K562 (cell line): ENCODE results near the gene KCNK4. TPM values are rescaled to one million over a fixed set of nuclear protein-coding genes. Genes with fewer than 3 reads are reported as not detected.

ENCODE experiments used
- BRD9 ChIP-seq: fragments of 450-650 bp; IDR thresholded peaks from 2 replicates; pipeline ENCODE4 v1.6.1; 2018; ENCODE audit warnings: low read depth; ENCODE audit not compliant: partially characterized antibody
- EGR1 ChIP-seq: fragments of 450-650 bp; conservative IDR thresholded peaks from 2 replicates; pipeline ENCODE4 v1.6.1; 2017; ENCODE audit warnings: mild to moderate bottlenecking
- IFI16 ChIP-seq: fragments of 250-450 bp; sonication (Bioruptor Pico); IDR thresholded peaks from 2 replicates; pipeline ENCODE4 v2.1.2; 2022; ENCODE audit warnings: mild to moderate bottlenecking, inconsistent platforms
- KDM5B ChIP-seq: fragments of 200-600 bp; sonication (generic); IDR thresholded peaks from 2 replicates; pipeline ENCODE4 v1.6.1; 2012; ENCODE audit warnings: low read depth, mild to moderate bottlenecking, moderate library complexity, low read length, control low read depth, inconsistent platforms; ENCODE audit not compliant: insufficient replicate concordance
- KLF6 ChIP-seq: fragments of 250-450 bp; sonication (Bioruptor Pico); IDR thresholded peaks from 2 replicates; pipeline ENCODE4 v1.4.0; 2020; ENCODE audit warnings: mild to moderate bottlenecking, moderate library complexity, borderline replicate concordance
- NELFE ChIP-seq: IDR thresholded peaks from 2 replicates; pipeline ENCODE4 v1.6.1; 2011; ENCODE audit warnings: mild to moderate bottlenecking; ENCODE audit not compliant: insufficient read depth, insufficient read length
- RBM25 ChIP-seq: fragments of 200-400 bp; formaldehyde crosslinking; IDR thresholded peaks from 2 replicates; pipeline ENCODE4 v1.6.1; 2018; ENCODE audit warnings: low read length, low read depth, moderate library complexity; ENCODE audit not compliant: severe bottlenecking
- RFX5 ChIP-seq: IDR thresholded peaks from 2 replicates; pipeline ENCODE4 v1.6.1; 2011; ENCODE audit warnings: low read depth, mild to moderate bottlenecking, improper control_type of control experiment, low read length
- STAT5B ChIP-seq: fragments of 250-450 bp; sonication (Bioruptor Pico); IDR thresholded peaks from 2 replicates; pipeline ENCODE4 v1.8.0; 2021; ENCODE audit warnings: mild to moderate bottlenecking, inconsistent platforms
- SUPT5H ChIP-seq: fragments of 450-650 bp; IDR thresholded peaks from 2 replicates; pipeline ENCODE4 v1.6.1; 2016
- TBL1XR1 ChIP-seq, 2 experiments: IDR thresholded peaks; 2 replicates each; pipeline ENCODE4 v1.6.1; 2012; ENCODE audit warnings: improper control_type of control experiment in 2 of 2, low read length in 2 of 2, mild to moderate bottlenecking in 1 of 2
- WHSC1 ChIP-seq: IDR thresholded peaks from one replicate; pipeline ENCODE4 v1.6.1; 2012; ENCODE audit warnings: low read length, control low read depth, inconsistent platforms
- ZNF75A ChIP-seq: fragments of 450-650 bp; formaldehyde crosslinking; IDR thresholded peaks from 2 replicates; pipeline ENCODE4 v1.4.0; 2020; ENCODE audit warnings: mild to moderate bottlenecking
- polyA plus RNA-seq, 8 experiments: library from polyadenylated mRNA; depleted of rRNA in 4 of 8; stranded (reverse) in 5 of 8; unstranded in 3 of 8; fragments of >200 nt; fragmentation: Nextera tagmentation in 2 of 8; fragmentation: Illumina TruSeq in 1 of 8; extraction: Ambion mirVana in 2 of 8; extraction: Trizol in 1 of 8; gene quantifications; 2 replicates each; pipeline versions ENCODE4 v1.2.1 to v1.2.3, GENCODE V29; 2011 to 2014; ENCODE audit warnings: inconsistent platforms in 1 of 8, missing spikeins in 1 of 8
- total RNA-seq, 7 experiments: library from RNA; depleted of rRNA in 6 of 7; stranded (reverse); fragments of >200 nt in 6 of 7; fragmentation: Illumina TruSeq in 2 of 7; extraction: Trizol in 2 of 7; gene quantifications; 2 replicates each; pipeline versions ENCODE4 v1.2.1 to v1.2.3, GENCODE V29; 2011 to 2021; ENCODE audit warnings: low replicate concordance in 1 of 7
- TF ChIP-seq, protein P1 (sequence below): fragments of 250-450 bp; sonication (Bioruptor Pico); IDR thresholded peaks from 2 replicates; pipeline ENCODE4 v1.4.0; 2020; ENCODE audit warnings: borderline replicate concordance
- TF ChIP-seq, protein P2 (sequence below), 2 experiments: fragments of 450-650 bp; formaldehyde crosslinking in 1 of 2; IDR thresholded peaks; 2 replicates each; pipeline versions ENCODE4 v1.4.0 to v1.6.1; 2014 to 2020; ENCODE audit warnings: mild to moderate bottlenecking in 2 of 2, borderline replicate concordance in 1 of 2, low read depth in 1 of 2
- TF ChIP-seq, protein P3 (sequence below): sonication (generic); formaldehyde crosslinking; IDR thresholded peaks from 2 replicates; pipeline ENCODE4 v1.9.0; 2022; ENCODE audit warnings: mild to moderate bottlenecking, missing genetic modification reagents

The KCNK4 gene
- total and polyA plus RNA-seq, 9 of the 15 experiments (the other 6 are each of a cell fraction or from before 2014, with no cell fraction given), result not detected

DNA sequence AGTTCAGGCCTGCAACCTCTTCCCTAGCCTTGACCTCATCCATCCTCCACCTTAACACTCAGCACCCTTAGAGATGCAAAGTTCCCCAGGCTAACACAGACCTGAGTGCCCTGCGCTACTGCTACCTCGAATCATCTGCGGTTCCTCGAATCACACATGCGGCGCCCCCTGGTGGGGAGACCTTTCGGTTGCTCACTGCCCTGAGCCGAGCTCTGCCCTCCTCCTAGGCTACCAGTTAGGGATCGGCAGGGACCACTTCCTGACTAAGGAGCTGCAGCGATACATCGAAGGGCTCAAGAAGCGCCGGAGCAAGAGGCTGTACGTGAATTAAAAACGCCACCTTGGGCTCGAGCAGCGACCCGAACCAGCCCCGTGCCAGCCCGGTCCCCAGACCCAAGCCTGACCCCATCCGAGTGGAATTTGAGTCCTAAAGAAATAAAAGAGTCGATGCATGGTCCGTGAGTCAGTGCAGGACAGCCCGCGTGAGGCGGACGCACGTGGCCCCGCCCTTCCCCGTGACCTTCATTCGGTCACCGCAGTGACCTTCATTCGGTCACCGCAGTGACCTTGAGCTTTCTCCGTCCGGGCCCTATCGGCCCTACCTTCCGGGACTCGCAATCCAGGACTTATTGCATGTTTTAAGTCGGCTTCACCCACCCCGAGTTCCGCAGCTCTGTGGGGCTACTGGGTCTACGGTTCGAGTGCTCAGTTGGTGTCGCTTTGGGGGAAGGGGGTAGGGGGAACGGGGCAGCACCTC is 13.4 kb downstream of the KCNK4 start (continued):
- TF ChIP-seq, protein P1, sequence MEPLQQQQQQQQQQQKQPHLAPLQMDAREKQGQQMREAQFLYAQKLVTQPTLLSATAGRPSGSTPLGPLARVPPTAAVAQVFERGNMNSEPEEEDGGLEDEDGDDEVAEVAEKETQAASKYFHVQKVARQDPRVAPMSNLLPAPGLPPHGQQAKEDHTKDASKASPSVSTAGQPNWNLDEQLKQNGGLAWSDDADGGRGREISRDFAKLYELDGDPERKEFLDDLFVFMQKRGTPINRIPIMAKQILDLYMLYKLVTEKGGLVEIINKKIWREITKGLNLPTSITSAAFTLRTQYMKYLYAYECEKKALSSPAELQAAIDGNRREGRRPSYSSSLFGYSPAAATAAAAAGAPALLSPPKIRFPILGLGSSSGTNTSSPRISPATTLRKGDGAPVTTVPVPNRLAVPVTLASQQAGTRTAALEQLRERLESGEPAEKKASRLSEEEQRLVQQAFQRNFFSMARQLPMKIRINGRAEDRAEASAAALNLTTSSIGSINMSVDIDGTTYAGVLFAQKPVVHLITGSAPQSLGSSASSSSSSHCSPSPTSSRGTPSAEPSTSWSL (CRISPR knock-in tag), result no peak
- TF ChIP-seq, protein P2, sequence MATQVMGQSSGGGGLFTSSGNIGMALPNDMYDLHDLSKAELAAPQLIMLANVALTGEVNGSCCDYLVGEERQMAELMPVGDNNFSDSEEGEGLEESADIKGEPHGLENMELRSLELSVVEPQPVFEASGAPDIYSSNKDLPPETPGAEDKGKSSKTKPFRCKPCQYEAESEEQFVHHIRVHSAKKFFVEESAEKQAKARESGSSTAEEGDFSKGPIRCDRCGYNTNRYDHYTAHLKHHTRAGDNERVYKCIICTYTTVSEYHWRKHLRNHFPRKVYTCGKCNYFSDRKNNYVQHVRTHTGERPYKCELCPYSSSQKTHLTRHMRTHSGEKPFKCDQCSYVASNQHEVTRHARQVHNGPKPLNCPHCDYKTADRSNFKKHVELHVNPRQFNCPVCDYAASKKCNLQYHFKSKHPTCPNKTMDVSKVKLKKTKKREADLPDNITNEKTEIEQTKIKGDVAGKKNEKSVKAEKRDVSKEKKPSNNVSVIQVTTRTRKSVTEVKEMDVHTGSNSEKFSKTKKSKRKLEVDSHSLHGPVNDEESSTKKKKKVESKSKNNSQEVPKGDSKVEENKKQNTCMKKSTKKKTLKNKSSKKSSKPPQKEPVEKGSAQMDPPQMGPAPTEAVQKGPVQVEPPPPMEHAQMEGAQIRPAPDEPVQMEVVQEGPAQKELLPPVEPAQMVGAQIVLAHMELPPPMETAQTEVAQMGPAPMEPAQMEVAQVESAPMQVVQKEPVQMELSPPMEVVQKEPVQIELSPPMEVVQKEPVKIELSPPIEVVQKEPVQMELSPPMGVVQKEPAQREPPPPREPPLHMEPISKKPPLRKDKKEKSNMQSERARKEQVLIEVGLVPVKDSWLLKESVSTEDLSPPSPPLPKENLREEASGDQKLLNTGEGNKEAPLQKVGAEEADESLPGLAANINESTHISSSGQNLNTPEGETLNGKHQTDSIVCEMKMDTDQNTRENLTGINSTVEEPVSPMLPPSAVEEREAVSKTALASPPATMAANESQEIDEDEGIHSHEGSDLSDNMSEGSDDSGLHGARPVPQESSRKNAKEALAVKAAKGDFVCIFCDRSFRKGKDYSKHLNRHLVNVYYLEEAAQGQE (IDR thresholded peaks at IDR 0.05; ENCODE audit: borderline replicate concordance), result peak; percentile 51
- TF ChIP-seq, protein P2 (CRISPR knock-in tag; IDR thresholded peaks at IDR 0.05; ENCODE audit: low read depth), result 0 out of 2 replicates have a peak, but pooled peaks have one; percentile 68
- TF ChIP-seq EGR1 (no peak), WHSC1 (no peak), STAT5B (CRISPR knock-in tag) (no peak), TBL1XR1 (IDR thresholded peaks at IDR 0.05; ENCODE audit: low read length in 2 of 2) (0 out of 4 replicates have a peak, but pooled peaks of 1 of the 2 experiments have one; percentile 31), KDM5B (no peak), RFX5 (no peak), KLF6 (CRISPR knock-in tag) (peak; percentile 36; the same call in 1 of the 2 replicates), SUPT5H (peak; percentile 67; the same call in 1 of the 2 replicates), RBM25 (no peak), IFI16 (CRISPR knock-in tag) (no peak), NELFE (no peak), ZNF75A (CRISPR knock-in tag) (peak; percentile 37; the same call in 1 of the 2 replicates), BRD9 (peak; percentile 59)
- TF ChIP-seq, protein P3, sequence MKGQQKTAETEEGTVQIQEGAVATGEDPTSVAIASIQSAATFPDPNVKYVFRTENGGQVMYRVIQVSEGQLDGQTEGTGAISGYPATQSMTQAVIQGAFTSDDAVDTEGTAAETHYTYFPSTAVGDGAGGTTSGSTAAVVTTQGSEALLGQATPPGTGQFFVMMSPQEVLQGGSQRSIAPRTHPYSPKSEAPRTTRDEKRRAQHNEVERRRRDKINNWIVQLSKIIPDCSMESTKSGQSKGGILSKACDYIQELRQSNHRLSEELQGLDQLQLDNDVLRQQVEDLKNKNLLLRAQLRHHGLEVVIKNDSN, result peak; percentile 82
